ENCODE measurements around the gene TMEM201.

- TF ChIP-seq CTCF (IDR thresholded peaks at IDR 0.05; ENCODE audit: low read length), result no peak
- no peak for TF ChIP-seq EZH2 (optimal IDR thresholded peaks at IDR 0.05; ENCODE audit: low read depth, low read length)
Observed at GRCh38 chr1:9589719-9590157, 1.0 kb downstream of the TMEM201 start.

Data from MM.1S (cell line).